Measurements from ENCODE around the gene CALML3.

DNA sequence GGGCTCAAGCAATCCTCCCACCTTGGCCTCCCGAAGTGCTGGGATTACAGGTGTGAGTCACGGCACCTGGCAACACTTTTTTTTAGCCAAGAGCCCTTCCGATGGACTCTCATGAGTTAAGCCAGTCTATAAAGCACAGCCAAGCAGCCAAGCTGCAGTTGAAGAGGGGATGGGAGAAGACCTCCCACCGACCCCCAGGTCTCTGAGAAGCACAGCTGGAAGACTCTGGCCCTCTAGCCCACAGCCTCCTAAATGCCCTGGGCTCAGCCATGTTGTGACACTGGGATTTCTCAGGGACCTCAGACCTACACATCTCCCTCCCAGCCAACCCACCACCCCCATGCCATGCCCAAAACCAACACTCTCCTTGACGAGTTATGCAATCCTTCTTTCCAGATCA is 31.1 kb downstream of the CALML3 start:
- TF ChIP-seq, protein P1, sequence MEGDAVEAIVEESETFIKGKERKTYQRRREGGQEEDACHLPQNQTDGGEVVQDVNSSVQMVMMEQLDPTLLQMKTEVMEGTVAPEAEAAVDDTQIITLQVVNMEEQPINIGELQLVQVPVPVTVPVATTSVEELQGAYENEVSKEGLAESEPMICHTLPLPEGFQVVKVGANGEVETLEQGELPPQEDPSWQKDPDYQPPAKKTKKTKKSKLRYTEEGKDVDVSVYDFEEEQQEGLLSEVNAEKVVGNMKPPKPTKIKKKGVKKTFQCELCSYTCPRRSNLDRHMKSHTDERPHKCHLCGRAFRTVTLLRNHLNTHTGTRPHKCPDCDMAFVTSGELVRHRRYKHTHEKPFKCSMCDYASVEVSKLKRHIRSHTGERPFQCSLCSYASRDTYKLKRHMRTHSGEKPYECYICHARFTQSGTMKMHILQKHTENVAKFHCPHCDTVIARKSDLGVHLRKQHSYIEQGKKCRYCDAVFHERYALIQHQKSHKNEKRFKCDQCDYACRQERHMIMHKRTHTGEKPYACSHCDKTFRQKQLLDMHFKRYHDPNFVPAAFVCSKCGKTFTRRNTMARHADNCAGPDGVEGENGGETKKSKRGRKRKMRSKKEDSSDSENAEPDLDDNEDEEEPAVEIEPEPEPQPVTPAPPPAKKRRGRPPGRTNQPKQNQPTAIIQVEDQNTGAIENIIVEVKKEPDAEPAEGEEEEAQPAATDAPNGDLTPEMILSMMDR (IDR thresholded peaks at IDR 0.05; ENCODE audit: low read depth, low read length), result no peak
- no peak for TF ChIP-seq EZH2phosphoT487 (IDR thresholded peaks at IDR 0.05; ENCODE audit: low read depth)

Data from OCI-LY3 (cell line).